ENCODE results near the gene YPEL3. TPM values are rescaled to one million over a fixed set of nuclear protein-coding genes. Genes with fewer than 3 reads are reported as not detected.

Gene YPEL3
- total and polyA plus RNA-seq, 2 of the 8 experiments (the other 6 are each of a cell fraction or from before 2014, with no cell fraction given), result 40.3 to 53.3 TPM

DNA sequence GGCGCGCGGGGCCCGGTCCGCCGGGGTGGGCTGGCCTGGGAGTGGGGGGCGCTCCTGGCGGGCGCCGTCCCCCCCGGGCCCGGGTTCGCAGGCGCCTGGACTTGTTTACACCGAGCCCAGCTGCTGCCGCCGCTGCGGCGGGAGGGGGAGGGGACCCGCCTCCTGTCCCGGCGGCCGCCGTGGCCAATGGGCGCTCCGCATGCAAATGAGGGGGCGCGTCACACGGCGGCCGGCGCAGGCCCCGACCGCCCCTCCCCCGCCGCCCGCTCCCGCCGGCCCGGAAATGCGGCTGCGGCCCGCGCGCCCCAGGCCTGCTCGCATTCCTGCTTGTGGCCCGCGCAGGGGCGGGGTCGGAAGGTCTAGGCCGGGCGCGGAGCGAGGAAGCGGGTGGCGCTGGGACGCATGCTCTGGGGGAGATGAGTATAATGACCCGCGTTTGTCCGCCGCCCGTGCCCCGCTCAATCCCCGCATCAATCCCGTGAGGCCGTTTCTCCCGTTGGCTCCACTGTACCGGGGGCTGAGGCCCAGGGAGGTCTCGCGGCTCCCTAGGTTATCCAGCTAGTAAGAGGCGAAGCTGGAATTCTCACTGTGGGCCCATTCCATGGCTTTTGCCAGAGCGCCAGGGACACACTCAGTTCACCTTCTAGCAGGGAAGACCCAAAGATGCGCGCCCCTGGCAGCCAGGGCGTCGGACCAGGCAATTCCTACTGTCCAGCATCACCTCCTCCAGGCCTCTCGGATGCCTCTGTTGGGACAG lies at the start of gene YPEL3 (continued):
- TF ChIP-seq CHD7 (IDR thresholded peaks at IDR 0.05; ENCODE audit: insufficient replicate concordance, low read length) (no peak), CTBP2 (IDR thresholded peaks at IDR 0.05; ENCODE audit: borderline replicate concordance, insufficient read depth, insufficient read length, low read length) (no peak), CBX8 (IDR thresholded peaks at IDR 0.05; ENCODE audit: borderline replicate concordance, low read depth, low read length) (no peak), KDM1A (IDR thresholded peaks at IDR 0.05; ENCODE audit: borderline replicate concordance, low read length) (no peak), BRCA1 (IDR thresholded peaks at IDR 0.05; ENCODE audit: low read depth, low read length) (no peak), CEBPB (IDR thresholded peaks at IDR 0.05; ENCODE audit: low read depth, low read length) (no peak), MAFK (IDR thresholded peaks at IDR 0.05; ENCODE audit: low read depth, low read length) (no peak)
- TF ChIP-seq, protein P1, sequence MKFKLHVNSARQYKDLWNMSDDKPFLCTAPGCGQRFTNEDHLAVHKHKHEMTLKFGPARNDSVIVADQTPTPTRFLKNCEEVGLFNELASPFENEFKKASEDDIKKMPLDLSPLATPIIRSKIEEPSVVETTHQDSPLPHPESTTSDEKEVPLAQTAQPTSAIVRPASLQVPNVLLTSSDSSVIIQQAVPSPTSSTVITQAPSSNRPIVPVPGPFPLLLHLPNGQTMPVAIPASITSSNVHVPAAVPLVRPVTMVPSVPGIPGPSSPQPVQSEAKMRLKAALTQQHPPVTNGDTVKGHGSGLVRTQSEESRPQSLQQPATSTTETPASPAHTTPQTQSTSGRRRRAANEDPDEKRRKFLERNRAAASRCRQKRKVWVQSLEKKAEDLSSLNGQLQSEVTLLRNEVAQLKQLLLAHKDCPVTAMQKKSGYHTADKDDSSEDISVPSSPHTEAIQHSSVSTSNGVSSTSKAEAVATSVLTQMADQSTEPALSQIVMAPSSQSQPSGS (IDR thresholded peaks at IDR 0.05; ENCODE audit: low read length), result 0 out of 2 replicates have a peak, but pooled peaks have one; percentile 8
